SK-N-MC (cell line): ENCODE data around the gene SSU72.

ENCODE experiments used
- EZH2 ChIP-seq: fragments of 200-600 bp; sonication (generic); IDR thresholded peaks from one replicate; pipeline ENCODE4 v1.6.1; 2017; ENCODE audit warnings: antibody characterized with exemption
- FOXP2 ChIP-seq: optimal IDR thresholded peaks from 2 replicates; pipeline ENCODE3; 2011; ENCODE audit warnings: mild to moderate bottlenecking, moderate library complexity; ENCODE audit not compliant: insufficient read depth; ENCODE audit errors: extremely low read length, control extremely low read depth
- POLR2AphosphoS5 ChIP-seq: IDR thresholded peaks from 2 replicates; pipeline ENCODE4 v1.6.1; 2012; ENCODE audit warnings: mild to moderate bottlenecking, low read depth, low read length, borderline replicate concordance

GRCh38 chr1:1623631-1624442 lies 49.2 kb upstream of the SSU72 start:
- TF ChIP-seq POLR2AphosphoS5 (no peak), EZH2 (no peak), FOXP2 (no peak)
